H7 (cell line): Measurements from ENCODE around the gene ADCY7. TPM values are rescaled to one million over a fixed set of nuclear protein-coding genes. Genes with fewer than 3 reads are reported as not detected.

ENCODE experiments used
- DNase-seq: peaks from one replicate; pipeline ENCODE4 v3.0.0; 2012
- H3K27me3 ChIP-seq: 2 replicates; pipeline ENCODE4 v1.6.0; 2011; ENCODE audit warnings: mild to moderate bottlenecking, low read length; ENCODE audit not compliant: control insufficient read depth, insufficient read depth
- H3K36me3 ChIP-seq: replicated peaks from 2 replicates; pipeline ENCODE4 v1.5.1; 2011; ENCODE audit warnings: low read length; ENCODE audit not compliant: control insufficient read depth, insufficient read depth
- H3K4me3 ChIP-seq: 2 replicates; pipeline ENCODE4 v1.5.1; 2011; ENCODE audit warnings: low read depth, mild to moderate bottlenecking, control low read depth, low read length, moderate library complexity; ENCODE audit not compliant: insufficient read depth
- total RNA-seq: library from RNA; depleted of rRNA; stranded (reverse); fragments of >200 nt; shearing (Covaris generic); gene quantifications from 2 replicates; pipeline ENCODE4 v1.2.3, GENCODE V29; 2014

ADCY7 gene
- total RNA-seq, 1 experiment from 2014 or later: 2.5 TPM

GRCh38 chr16:50244504-50245416, 21.6 kb upstream of the ADCY7 start:
- peak; percentile 89 for DNase-seq
- Histone ChIP-seq H3K27me3 (peaks cover 17% of the 10 kb centered on the region), H3K4me3 (peak overlapping the region; percentile 52; the same call in 1 of the 2 replicates), H3K36me3 (no peaks in the 10 kb centered on the region)

- Histone ChIP-seq H3K27me3 (peaks cover 17% of the 10 kb centered on the region), H3K36me3 (no peaks in the 10 kb centered on the region), H3K4me3 (peak overlapping the region; percentile 60)
- peak; percentile 87 for DNase-seq
Observed at GRCh38 chr16:50245417-50246298, 20.7 kb upstream of the ADCY7 start.

GRCh38 chr16:50246299-50247122, 19.8 kb upstream of the ADCY7 start:
- Histone ChIP-seq H3K36me3 (no peaks in the 10 kb centered on the region), H3K27me3 (peaks cover 17% of the 10 kb centered on the region), H3K4me3 (peak overlapping the region; percentile 60)
- DNase-seq: peak; percentile 78

GRCh38 chr16:50247123-50247905, 19.0 kb upstream of the ADCY7 start:
- H3K4me3 ChIP-seq: no peak overlapping the region
- peaks cover 17% of the 10 kb centered on the region for H3K27me3 ChIP-seq
- H3K36me3 ChIP-seq: no peaks in the 10 kb centered on the region
- peak; percentile 23 for DNase-seq

- peak; percentile 63 for DNase-seq
Observed at GRCh38 chr16:50247906-50248608, 18.3 kb upstream of the ADCY7 start.

GRCh38 chr16:50248845-50249244, 17.5 kb upstream of the ADCY7 start:
- no peaks in the 10 kb centered on the region for H3K36me3 ChIP-seq
- DNase-seq: peak; percentile 42
- no peak overlapping the region for H3K4me3 ChIP-seq
- peaks cover 17% of the 10 kb centered on the region for H3K27me3 ChIP-seq

More at GRCh38 chr16:50247906-50248608, 18.3 kb upstream of the ADCY7 start:
- no peaks in the 10 kb centered on the region for H3K36me3 ChIP-seq
- H3K27me3 ChIP-seq: peaks cover 17% of the 10 kb centered on the region
- no peak overlapping the region for H3K4me3 ChIP-seq

GRCh38 chr16:50251375-50252081, 14.8 kb upstream of the ADCY7 start:
- Histone ChIP-seq H3K36me3 (no peaks in the 10 kb centered on the region), H3K4me3 (no peak overlapping the region), H3K27me3 (peaks cover 5% of the 10 kb centered on the region)
- peak; percentile 51 for DNase-seq

GRCh38 chr16:50252082-50252611, 14.2 kb upstream of the ADCY7 start:
- Histone ChIP-seq H3K4me3 (no peak overlapping the region), H3K36me3 (no peaks in the 10 kb centered on the region), H3K27me3 (no peaks in the 10 kb centered on the region; the same call in 1 of the 2 replicates)
- no peak for DNase-seq

GRCh38 chr16:50252874-50253513, 13.4 kb upstream of the ADCY7 start:
- Histone ChIP-seq H3K4me3 (no peak overlapping the region), H3K27me3 (no peaks in the 10 kb centered on the region)
- DNase-seq: no peak

GRCh38 chr16:50253514-50253910, 12.8 kb upstream of the ADCY7 start:
- H3K4me3 ChIP-seq: no peak overlapping the region
- no peaks in the 10 kb centered on the region for H3K36me3 ChIP-seq
- peak; percentile 39 for DNase-seq
- H3K27me3 ChIP-seq: no peaks in the 10 kb centered on the region

More at GRCh38 chr16:50252874-50253513, 13.4 kb upstream of the ADCY7 start:
- no peaks in the 10 kb centered on the region for H3K36me3 ChIP-seq

GRCh38 chr16:50254072-50254471, 12.3 kb upstream of the ADCY7 start:
- no peaks in the 10 kb centered on the region for H3K36me3 ChIP-seq
- DNase-seq: peak; percentile 18
- H3K27me3 ChIP-seq: no peaks in the 10 kb centered on the region
- no peak overlapping the region for H3K4me3 ChIP-seq

- no peak for DNase-seq
- Histone ChIP-seq H3K27me3 (no peaks in the 10 kb centered on the region), H3K36me3 (no peaks in the 10 kb centered on the region), H3K4me3 (no peak overlapping the region)
Observed at GRCh38 chr16:50255538-50255937, 10.8 kb upstream of the ADCY7 start.
